Endodermal cell (in vitro differentiated cells): ENCODE results near the gene CCNK. TPM values are rescaled to one million over a fixed set of nuclear protein-coding genes. Genes with fewer than 3 reads are reported as not detected.

Experiments used
- DNase-seq: peaks from one replicate; pipeline ENCODE4 v3.0.0-alpha.2; 2017
- H3K27ac ChIP-seq: 2 replicates; pipeline ENCODE4 v1.5.1; 2013; ENCODE audit warnings: mild to moderate bottlenecking, low read depth, low read length, moderate library complexity
- H3K27me3 ChIP-seq: 2 replicates; pipeline ENCODE4 v1.6.1; 2013; ENCODE audit warnings: mild to moderate bottlenecking, low read length, moderate library complexity; ENCODE audit not compliant: insufficient read depth, control insufficient read depth, poor library complexity, severe bottlenecking
- H3K36me3 ChIP-seq: 2 replicates; pipeline ENCODE4 v1.7.0; 2013; ENCODE audit warnings: mild to moderate bottlenecking, low read length, moderate library complexity; ENCODE audit not compliant: control insufficient read depth, insufficient read depth
- H3K4me1 ChIP-seq: one replicate; pipeline ENCODE4 v1.7.0; 2013; ENCODE audit warnings: low read length; ENCODE audit not compliant: control insufficient read depth, insufficient read depth
- H3K4me3 ChIP-seq: 2 replicates; pipeline ENCODE4 v1.5.1; 2013; ENCODE audit warnings: mild to moderate bottlenecking, low read length, moderate library complexity
- H3K9ac ChIP-seq: 2 replicates; pipeline ENCODE4 v1.6.1; 2013; ENCODE audit warnings: mild to moderate bottlenecking, low read length, moderate library complexity; ENCODE audit not compliant: poor library complexity, severe bottlenecking; ENCODE audit errors: extremely low read depth
- H3K9me3 ChIP-seq: 2 replicates; pipeline ENCODE4 v1.6.1; 2013; ENCODE audit warnings: mild to moderate bottlenecking, low read length, moderate library complexity; ENCODE audit not compliant: control insufficient read depth
- H3K27ac Mint-ChIP-seq: 2 replicates; pipeline ENCODE4 v1.8.0; 2020; ENCODE audit warnings: mixed read lengths
- H3K27me3 Mint-ChIP-seq: 2 replicates; pipeline ENCODE4 v1.8.0; 2021; ENCODE audit warnings: mild to moderate bottlenecking, mixed read lengths; ENCODE audit not compliant: insufficient read depth
- H3K36me3 Mint-ChIP-seq: 2 replicates; pipeline ENCODE4 v1.8.0; 2020; ENCODE audit warnings: low read depth, mixed read lengths
- H3K4me1 Mint-ChIP-seq: 2 replicates; pipeline ENCODE4 v1.8.0; 2020; ENCODE audit warnings: mixed read lengths
- H3K4me3 Mint-ChIP-seq: 2 replicates; pipeline ENCODE4 v1.8.0; 2020; ENCODE audit warnings: mild to moderate bottlenecking, moderate library complexity, mixed read lengths
- H3K9me3 Mint-ChIP-seq: 2 replicates; pipeline ENCODE4 v1.8.0; 2020; ENCODE audit warnings: mild to moderate bottlenecking, mixed read lengths
- WGBS, 2 experiments: methylation state at CpG; one replicate each; pipeline versions ENCODE4 v1.1.5 to v1.1.7; 2013; ENCODE audit warnings: missing lambda C conversion rate in 2 of 2, mixed read lengths in 1 of 2; ENCODE audit not compliant: insufficient coverage in 1 of 2, insufficient read length in 1 of 2; 5-methylcytosine and 5-hydroxymethylcytosine counted together
- total RNA-seq, 2 donors: library from RNA; stranded (reverse); fragmentation: NEBNext Ultra II Directional in 1 of 2; extraction: Animal tissue kit (Norgen Biotek cat#: 25700) in 1 of 2; gene quantifications; 2 replicates in 1 of 2; 3 replicates in 1 of 2; pipeline ENCODE4 v1.2.1, GENCODE V29; 2021
- TF ChIP-seq, protein P1 (sequence below): fragments of 200-600 bp; sonication (generic); conservative IDR thresholded peaks from 2 replicates; pipeline ENCODE4 v1.5.0; 2021; ENCODE audit warnings: antibody characterized with exemption, mild to moderate bottlenecking

The CCNK gene
- total RNA-seq, 2 donors from 2014 or later, result 71.5 to 77.1 TPM

DNA sequence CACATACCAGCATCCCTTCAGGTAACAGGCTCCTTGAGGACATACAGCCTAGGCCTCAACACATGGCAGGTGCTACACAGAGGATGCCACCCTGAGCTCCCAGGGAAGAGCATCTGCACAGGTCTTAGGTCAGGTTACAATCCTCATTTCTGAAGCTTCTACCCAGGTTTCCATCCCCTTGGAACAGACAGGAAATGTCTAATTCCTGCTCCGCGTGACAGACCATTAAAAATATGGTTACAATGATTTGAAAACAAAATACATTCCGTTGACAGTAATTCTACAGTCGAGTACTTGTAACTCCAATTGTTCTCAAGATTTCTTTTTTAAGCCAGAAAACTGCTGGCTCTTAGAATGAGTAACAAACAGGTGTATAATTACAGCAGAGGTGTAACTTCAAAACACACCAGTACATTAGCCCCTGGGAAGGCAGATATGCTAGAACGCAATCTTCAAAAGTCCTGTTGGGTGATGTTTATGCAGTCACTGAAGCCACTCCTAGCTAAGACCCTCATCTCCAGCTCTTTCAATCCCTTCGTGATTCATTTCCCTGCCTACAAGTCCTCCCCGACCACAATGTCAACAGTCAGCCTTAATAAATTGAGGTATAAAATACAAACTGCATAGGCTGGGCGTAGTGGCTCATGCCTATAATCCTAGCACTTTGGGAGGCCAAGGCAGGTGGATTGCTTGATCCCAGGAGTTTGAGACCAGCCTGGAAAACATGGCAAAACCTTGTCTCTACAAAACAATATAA lies 12.2 kb upstream of the CCNK start:
- Mint-ChIP-seq H3K27me3 (no peaks in the 10 kb centered on the region), H3K27ac (no peak overlapping the region), H3K36me3 (peaks cover 10% of the 10 kb centered on the region), H3K4me1 (peaks cover 17% of the 10 kb centered on the region), H3K9me3 (no peaks in the 10 kb centered on the region), H3K4me3 (no peak overlapping the region)
- H3K4me1 ChIP-seq, result no peaks in the 10 kb centered on the region
- WGBS, 2 experiments, result 95 to 98% methylated on average over 6 to 8 of the region's 8 CpGs
- H3K36me3 ChIP-seq, result peaks cover 4% of the 10 kb centered on the region
- no peaks in the 10 kb centered on the region for H3K9me3 ChIP-seq
- no peak overlapping the region for H3K4me3 ChIP-seq
- H3K27me3 ChIP-seq, result no peaks in the 10 kb centered on the region
- no peak overlapping the region for H3K27ac ChIP-seq
- no peak overlapping the region for H3K9ac ChIP-seq
- TF ChIP-seq, protein P1, sequence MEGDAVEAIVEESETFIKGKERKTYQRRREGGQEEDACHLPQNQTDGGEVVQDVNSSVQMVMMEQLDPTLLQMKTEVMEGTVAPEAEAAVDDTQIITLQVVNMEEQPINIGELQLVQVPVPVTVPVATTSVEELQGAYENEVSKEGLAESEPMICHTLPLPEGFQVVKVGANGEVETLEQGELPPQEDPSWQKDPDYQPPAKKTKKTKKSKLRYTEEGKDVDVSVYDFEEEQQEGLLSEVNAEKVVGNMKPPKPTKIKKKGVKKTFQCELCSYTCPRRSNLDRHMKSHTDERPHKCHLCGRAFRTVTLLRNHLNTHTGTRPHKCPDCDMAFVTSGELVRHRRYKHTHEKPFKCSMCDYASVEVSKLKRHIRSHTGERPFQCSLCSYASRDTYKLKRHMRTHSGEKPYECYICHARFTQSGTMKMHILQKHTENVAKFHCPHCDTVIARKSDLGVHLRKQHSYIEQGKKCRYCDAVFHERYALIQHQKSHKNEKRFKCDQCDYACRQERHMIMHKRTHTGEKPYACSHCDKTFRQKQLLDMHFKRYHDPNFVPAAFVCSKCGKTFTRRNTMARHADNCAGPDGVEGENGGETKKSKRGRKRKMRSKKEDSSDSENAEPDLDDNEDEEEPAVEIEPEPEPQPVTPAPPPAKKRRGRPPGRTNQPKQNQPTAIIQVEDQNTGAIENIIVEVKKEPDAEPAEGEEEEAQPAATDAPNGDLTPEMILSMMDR, result no peak
- no peak for DNase-seq

DNA sequence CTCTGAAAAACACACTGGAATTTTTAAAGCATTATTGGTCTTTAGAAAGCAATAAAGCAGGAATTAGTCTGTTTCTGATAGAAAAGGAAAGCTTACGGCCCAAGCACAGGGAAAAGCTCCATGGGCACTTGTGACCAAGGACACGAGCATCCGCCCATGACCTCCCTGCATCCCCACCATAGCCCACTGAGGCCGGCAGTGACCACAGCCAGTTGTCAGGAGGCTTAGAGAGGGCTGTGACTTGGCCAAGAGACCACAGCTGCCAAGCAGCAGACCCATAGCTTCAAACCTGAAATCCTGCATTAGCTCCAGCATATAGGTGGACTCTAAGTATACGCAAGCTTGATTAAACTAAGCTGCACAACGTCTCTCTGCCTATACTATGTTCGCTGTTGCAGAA lies 9.5 kb upstream of the CCNK start:
- H3K9me3 ChIP-seq, result no peaks in the 10 kb centered on the region
- Mint-ChIP-seq H3K4me3 (no peak overlapping the region), H3K27ac (no peak overlapping the region), H3K27me3 (no peaks in the 10 kb centered on the region), H3K4me1 (peaks cover 22% of the 10 kb centered on the region), H3K36me3 (no peaks in the 10 kb centered on the region), H3K9me3 (no peaks in the 10 kb centered on the region)
- H3K9ac ChIP-seq, result no peak overlapping the region
- WGBS, 2 experiments, result 94 to 95% methylated on average over 4 to 7 of the region's 7 CpGs
- TF ChIP-seq, protein P1, result no peak
- H3K4me3 ChIP-seq, result no peak overlapping the region
- H3K27me3 ChIP-seq, result no peaks in the 10 kb centered on the region
- no peaks in the 10 kb centered on the region for H3K36me3 ChIP-seq
- DNase-seq, result no peak
- H3K27ac ChIP-seq, result no peak overlapping the region
- peaks cover 4% of the 10 kb centered on the region for H3K4me1 ChIP-seq

DNA sequence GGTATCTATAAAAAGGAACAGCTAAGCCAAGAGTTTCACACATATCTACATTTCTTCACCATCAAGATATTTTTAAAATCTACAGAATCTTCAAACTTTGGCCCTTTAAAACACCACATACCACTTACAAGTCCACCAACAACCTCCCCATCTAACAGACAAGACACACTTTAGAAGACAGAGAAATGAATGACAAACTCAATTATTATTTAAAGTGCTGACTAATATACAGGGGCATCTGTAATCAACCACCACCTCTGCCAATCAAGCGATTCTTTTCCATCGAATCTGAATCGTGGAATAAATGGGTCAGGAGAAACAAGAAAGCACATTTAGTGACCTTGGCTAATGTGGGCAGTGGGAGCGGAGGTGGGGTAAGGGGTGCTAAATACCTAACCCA lies 8.3 kb upstream of the CCNK start:
- Mint-ChIP-seq H3K27me3 (no peaks in the 10 kb centered on the region), H3K4me3 (no peak overlapping the region), H3K36me3 (no peaks in the 10 kb centered on the region), H3K4me1 (peaks cover 18% of the 10 kb centered on the region), H3K9me3 (no peaks in the 10 kb centered on the region), H3K27ac (no peak overlapping the region)
- no peak for DNase-seq
- WGBS, 2 experiments, result 89% methylated on average over 3 of the region's 4 CpGs; no CpG with 5 or more reads in 1 of the 2 experiments
- Histone ChIP-seq H3K4me1 (peaks cover 4% of the 10 kb centered on the region), H3K9me3 (no peaks in the 10 kb centered on the region), H3K9ac (no peak overlapping the region), H3K4me3 (no peak overlapping the region), H3K27me3 (no peaks in the 10 kb centered on the region), H3K27ac (no peak overlapping the region), H3K36me3 (no peaks in the 10 kb centered on the region)
- TF ChIP-seq, protein P1, result no peak
